ENCODE measurements around the gene SYT1.

Gene SYT1

GRCh38 chr12:78891646-78892353 is 27.2 kb downstream of the SYT1 start:
- no peak for DNase-seq (ENCODE audit: low read depth)

- no peak for DNase-seq (ENCODE audit: low read depth)
These were observed 33.8 kb downstream of the SYT1 start for GRCh38 chr12:78898416-78898815.

GRCh38 chr12:78914859-78915331 is 50.3 kb downstream of the SYT1 start:
- no peak for DNase-seq (ENCODE audit: low read depth)

- DNase-seq (ENCODE audit: low read depth): no peak
These were observed 52.4 kb downstream of the SYT1 start for GRCh38 chr12:78916845-78917480.

GRCh38 chr12:78917513-78917912 is 52.9 kb downstream of the SYT1 start:
- DNase-seq (ENCODE audit: low read depth): no peak

- DNase-seq (ENCODE audit: low read depth): no peak
These were observed 53.7 kb downstream of the SYT1 start for GRCh38 chr12:78918268-78918667.

- DNase-seq (ENCODE audit: low read depth): no peak
These were observed 63.9 kb downstream of the SYT1 start for GRCh38 chr12:78928200-78929074.

- DNase-seq (ENCODE audit: low read depth): no peak
These were observed 64.5 kb downstream of the SYT1 start for GRCh38 chr12:78929075-78929418.

- no peak for DNase-seq (ENCODE audit: low read depth)
These were observed 67.0 kb downstream of the SYT1 start for GRCh38 chr12:78931466-78931990.

- DNase-seq (ENCODE audit: low read depth): no peak
These were observed 68.4 kb downstream of the SYT1 start for GRCh38 chr12:78933014-78933413.

- DNase-seq (ENCODE audit: low read depth): no peak
These were observed 73.9 kb downstream of the SYT1 start for GRCh38 chr12:78938341-78939084.

- DNase-seq (ENCODE audit: low read depth): no peak
These were observed 85.0 kb downstream of the SYT1 start for GRCh38 chr12:78949532-78949931.

GRCh38 chr12:78951803-78952551 is 87.4 kb downstream of the SYT1 start:
- no peak for DNase-seq (ENCODE audit: low read depth)

GRCh38 chr12:78952552-78952929 is 88.0 kb downstream of the SYT1 start:
- no peak for DNase-seq (ENCODE audit: low read depth)

- no peak for DNase-seq (ENCODE audit: low read depth)
These were observed 94.4 kb downstream of the SYT1 start for GRCh38 chr12:78958941-78959340.

GRCh38 chr12:78959556-78959955 is 95.0 kb downstream of the SYT1 start:
- no peak for DNase-seq (ENCODE audit: low read depth)

GRCh38 chr12:78961171-78961570 is 96.6 kb downstream of the SYT1 start:
- no peak for DNase-seq (ENCODE audit: low read depth)

- no peak for DNase-seq (ENCODE audit: low read depth)
These were observed 99.1 kb downstream of the SYT1 start for GRCh38 chr12:78963439-78964227.

- DNase-seq (ENCODE audit: low read depth): no peak
These were observed 99.9 kb downstream of the SYT1 start for GRCh38 chr12:78964521-78964920.

GRCh38 chr12:78966062-78966461 is 101.5 kb downstream of the SYT1 start:
- DNase-seq (ENCODE audit: low read depth): no peak

Measured in activated T-cell treated with anti-CD3 and anti-CD28 coated beads for 24 hours (primary cell).